Suppressor macrophage treated with lipopolysaccharide for 4 hours (primary cell): ENCODE measurements around the gene IQSEC3.
"Not testable (repeated sequence)": the region's sequence is repeated elsewhere in the genome, so short reads cannot be mapped to it uniquely, and the experiment has no call there.

ENCODE experiments used
- DNase-seq: peaks from one replicate; pipeline ENCODE4 v3.0.0-alpha.2; 2020

IQSEC3 gene

DNA sequence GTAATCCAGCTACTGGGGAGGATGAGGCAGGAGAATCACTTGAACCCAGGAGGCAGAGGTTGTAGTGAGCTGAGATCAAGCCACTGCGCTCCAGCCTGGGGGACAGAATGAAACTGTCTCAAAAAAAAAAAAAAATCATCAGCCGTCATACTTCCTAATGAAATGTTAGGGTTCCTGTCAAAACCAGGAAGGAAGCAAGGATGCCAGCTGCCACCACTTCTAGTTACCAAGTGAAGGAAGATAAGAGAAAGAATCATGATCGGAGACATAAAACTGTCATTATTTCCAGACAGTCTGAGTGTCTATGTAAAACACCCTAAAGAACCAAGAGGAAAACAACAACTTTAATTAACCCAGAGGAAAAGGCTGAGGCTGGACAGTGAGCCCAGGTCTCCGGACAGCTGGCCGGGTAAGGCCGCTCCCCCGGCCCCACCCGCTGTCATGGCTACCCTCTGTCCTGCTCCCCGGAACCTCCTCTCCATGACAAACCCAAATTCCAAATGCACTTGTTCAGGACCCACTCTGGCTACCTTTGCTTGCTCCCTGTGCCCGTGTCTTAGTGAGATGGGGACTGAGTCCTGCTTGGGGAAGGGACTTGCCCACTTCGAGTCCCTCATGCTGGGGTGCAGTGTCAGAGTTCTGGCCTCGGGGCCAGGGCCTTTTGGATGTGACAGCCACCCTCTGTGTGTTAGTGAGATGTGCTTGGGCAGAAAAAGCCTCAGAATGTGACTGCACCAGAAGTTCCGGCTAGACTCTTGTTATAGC lies 118.4 kb downstream of the IQSEC3 start:
- peak; percentile 27 for DNase-seq

DNA sequence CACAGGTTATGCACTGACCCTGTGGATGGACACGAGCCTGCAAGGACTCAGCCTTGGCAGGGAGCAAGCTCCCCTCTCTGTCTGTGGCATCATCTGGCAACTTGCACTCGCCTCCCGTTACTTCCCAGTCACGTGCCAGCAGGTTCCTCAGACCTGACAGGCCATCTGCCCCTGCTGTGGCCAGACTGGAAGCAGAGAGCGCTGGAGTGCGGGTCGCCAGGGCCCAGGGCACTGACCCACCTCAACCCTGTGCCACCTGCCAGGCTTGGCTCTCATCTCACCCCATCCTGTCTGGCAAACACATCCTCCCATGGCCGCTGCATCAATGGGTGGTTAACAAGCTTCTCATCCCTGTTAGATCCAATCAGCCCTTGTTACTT lies 119.0 kb downstream of the IQSEC3 start:
- DNase-seq: no peak

DNA sequence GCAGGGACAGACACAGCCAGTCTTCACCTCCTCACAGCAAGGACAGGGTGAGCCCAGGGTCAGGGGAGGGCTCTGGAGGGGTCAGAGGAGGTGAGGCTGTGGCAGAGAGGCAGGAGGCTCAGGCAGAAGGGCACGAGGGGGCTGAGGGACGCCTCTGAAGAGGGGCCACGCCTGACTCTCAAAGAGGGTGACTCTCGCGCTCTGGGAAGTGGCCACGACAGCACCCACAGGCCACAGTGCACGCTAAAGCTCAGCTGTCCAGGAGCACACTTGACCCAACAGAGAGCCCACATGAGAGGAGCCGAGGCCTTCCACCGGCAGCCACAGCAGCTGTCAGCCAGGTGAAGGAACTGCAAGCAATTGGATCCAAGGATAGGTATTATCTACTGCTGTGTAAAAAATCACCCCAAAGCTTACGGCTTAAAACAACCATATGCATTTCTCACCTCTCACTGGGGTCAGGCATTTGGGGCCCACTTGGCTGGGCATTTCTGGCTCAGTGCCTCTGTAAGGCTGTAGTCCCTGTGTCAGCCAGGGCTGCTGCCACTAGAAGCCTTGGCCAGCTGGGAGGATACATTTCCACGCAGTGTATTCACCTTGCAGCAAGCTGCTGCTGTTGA lies 119.5 kb downstream of the IQSEC3 start:
- no peak for DNase-seq

DNA sequence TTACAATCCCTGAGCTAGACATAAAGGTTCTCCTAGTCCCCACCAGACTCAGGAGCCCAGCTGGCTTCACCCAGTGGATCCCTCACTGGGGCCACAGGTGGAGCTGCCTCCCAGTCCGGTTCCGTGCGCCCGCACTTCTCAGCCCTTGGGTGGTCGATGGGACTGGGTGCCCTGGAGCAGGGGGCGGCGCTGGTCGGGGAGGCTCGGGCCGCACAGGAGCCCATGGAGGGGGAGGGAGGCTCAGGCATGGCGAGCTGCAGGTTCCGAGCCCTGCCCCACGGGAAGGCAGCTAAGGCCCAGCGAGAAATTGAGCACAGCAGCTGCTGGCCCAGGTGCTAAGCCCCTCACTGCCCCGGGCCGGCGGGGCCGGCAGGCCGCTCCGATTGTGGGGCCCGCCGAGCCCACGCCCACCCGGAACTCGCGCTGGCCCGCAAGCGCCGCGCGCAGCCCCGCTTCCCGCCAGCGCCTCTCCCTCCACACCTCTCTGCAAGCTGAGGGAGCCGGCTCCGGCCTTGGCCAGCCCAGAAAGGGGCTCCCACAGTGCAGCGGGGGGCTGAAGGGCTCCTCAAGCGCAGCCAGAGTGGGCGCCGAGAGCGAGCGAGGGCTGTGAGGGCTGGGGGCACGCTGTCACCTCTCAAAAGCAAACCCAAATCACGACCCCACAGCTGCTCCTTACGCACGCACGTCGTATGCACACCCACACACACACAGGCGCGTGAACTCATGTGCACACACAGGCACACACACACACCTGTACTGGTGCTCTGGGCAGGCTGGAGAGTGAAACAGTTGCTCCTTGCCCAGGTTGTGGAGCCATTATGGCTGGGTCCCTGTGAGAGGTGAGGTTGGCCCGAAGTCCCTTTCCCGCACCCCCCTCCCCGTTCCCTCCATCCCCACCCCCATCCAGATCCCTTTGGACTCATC lies 121.7 kb downstream of the IQSEC3 start:
- DNase-seq: not testable (repeated sequence)

DNA sequence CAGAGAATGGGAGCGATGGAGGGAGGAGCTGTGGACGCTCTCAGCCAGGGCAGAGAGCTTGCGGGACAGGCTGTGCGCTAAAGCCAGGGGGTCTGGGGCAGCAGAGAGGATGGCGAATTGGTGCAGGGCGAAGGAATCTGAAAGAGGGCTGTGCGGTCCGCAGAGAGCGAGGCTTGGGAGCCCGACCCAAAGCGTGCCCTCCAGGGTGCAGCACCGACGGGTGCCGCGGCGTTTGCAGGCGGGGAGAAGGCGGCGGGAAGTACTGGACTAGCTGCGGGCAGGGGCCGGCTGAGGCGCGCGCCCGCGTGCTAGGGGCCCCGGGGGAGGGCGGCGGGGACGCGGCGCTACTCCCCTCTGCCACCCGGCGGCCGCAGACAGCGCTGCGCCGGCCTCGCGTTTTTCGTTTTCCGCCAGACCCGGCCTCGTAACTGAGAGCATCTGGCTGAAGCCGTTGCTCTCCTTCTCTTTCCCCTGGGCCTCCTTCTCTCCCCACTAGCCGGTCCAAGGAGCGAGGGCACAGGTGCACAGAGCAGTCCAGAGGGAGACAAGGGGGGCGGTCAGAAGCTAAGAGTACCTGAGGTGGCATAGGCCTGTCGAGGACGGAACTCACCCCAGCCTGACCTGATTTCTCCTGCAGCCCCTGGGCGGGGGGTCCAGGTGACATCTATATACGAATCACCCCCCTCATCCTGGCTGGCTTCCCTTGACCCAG lies 122.5 kb downstream of the IQSEC3 start:
- DNase-seq: peak; percentile 74

DNA sequence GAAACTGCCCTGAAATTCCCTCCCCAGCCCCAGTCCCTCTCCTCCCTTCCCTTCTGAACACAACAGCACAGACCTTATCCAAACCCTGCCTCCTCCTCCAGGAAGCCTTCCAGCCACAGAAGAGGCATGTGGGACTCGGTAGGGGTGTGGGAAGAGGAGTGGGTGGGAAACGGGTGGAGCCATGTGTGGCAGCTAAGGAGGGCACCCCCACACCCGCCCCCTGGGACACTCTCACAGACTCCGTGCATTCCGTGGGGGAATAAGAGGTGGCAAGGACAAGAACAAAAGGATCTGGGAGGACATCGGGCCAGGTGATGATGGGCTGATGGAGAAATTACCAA lies 123.0 kb downstream of the IQSEC3 start:
- DNase-seq: no peak

DNA sequence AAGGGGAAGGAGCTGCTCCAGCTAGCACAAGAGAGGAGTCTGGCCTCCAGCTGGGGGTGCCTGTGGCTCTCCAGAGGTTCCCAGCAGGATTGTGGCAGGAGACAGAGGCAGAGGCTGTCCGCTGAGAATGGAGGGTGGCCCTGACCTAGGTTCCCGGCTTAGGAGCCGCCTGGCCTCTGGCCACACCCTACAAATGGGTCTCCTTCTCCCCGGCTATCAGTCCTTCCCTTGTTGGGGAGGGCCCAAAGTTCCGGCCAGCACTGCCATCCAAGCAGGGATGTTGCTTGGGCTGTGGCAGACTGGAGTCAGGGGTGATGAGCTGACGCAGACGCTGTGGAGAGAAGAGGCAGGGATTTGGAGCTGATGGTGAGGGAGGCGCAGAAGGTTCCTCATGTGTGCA lies 124.3 kb downstream of the IQSEC3 start:
- DNase-seq: no peak

DNA sequence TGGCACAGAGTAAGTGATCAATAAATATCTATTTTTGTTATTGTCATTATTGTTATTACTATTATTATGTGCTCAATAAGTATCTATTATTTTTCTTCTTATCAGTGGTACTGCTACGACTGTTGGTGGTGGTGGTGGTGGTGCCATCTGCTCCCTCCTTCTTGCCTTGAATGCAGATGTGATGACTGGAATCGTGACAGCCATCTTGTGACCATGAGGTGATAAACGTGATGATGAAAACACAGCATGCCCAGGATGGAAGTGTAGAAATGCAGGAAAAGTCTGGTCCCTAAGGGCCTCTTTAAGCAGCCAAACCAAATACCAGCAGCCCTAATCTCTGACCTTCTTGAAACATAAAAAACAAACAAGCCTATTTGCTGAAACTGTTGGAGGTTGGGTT lies 125.0 kb downstream of the IQSEC3 start:
- DNase-seq: no peak

DNA sequence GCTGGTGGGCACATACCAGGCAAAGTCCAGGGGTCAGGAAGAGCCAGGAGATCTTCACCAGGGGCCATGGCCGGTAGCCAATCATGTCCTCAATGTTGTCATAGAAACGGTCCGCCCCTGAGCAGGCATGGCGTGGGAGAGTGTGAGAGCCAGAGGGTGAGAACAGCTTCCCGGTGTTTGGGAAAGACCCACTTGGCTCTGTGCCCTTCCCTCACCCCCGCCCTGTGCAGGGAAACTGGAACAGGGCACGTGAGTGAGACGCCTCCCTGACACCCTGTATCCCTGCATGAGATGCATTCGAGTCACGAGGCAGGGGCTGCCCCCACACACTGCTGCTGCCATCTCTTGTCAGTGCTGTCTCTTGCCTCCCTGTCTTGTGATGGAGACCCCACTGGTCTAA lies 126.7 kb downstream of the IQSEC3 start:
- no peak for DNase-seq

DNA sequence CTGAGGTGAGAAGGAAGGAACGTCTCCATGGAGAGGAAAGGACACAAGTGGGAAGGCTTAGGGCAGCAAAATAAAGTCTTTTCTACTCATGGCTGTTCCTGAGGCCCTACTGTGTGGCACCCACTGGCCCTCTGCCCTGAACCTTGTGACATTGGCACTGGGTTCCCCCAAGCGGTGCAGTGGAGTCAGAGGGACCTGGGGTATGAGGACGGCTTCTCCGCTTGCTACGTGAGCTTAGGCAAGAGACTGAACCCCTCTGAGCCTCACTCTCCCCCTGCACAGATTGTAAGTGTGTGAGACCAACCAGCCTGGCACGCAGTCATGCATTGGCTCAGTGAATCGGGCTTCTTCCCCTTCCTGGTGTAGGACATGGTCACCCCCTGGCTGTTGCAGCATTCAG lies 127.7 kb downstream of the IQSEC3 start:
- DNase-seq: no peak

DNA sequence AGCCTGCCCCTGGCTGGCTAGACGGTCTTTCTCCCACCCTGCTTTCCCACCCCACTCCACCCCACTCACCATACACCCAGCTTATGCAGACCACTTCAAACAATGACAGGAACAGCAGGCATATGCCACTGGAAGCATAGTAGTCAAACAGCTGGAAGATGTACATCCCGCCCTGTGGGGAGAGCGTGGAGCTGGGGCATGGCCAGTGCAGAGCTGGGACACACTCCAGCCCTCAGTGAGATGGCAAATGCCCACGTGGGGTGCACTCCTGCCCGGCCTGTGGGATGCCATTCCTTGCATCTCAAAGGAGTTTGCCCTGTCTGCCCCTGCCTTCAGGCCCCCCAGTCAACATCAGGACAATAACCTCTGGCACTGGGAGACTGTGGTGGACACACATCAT lies 128.6 kb downstream of the IQSEC3 start:
- DNase-seq: no peak

DNA sequence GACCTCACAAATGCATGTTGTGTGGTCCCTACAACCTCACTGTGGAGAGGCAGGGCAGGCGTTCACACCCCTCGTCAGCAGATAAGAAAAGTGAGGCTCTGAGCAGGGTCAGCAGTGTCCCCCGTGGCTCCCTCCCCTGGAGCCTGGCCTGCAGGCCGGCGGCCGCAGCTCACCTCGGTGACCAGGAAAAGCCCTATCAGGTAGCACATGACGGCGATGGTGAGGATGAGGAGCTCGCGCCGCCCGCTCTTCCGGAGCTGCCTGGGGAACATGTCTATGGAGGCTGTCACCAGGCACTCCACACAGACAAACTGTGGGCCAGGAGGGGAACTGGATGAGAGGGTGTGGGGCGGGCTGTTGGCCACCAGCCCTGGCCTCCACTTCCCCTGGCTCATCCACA lies 129.4 kb downstream of the IQSEC3 start:
- DNase-seq: no peak

DNA sequence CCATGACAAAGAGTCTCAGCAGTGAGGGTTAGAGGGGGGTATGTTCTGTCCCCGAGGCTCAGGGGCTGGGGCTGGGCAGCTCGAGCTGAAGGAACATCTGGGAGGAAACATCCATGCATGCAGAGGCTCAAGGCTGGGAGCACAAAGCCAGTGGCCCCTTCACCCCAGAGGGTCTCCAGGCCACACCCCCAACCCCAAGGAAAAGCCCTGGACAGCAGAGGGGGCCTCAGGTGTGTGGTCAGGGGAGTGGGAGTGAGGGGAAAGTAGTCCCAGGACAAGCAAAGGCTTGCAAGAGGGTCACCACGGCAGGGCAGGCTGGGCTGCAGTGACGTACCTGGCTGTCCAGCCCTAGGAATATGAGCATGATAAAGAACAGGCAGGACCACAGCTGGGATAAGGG lies 129.9 kb downstream of the IQSEC3 start:
- DNase-seq: no peak

DNA sequence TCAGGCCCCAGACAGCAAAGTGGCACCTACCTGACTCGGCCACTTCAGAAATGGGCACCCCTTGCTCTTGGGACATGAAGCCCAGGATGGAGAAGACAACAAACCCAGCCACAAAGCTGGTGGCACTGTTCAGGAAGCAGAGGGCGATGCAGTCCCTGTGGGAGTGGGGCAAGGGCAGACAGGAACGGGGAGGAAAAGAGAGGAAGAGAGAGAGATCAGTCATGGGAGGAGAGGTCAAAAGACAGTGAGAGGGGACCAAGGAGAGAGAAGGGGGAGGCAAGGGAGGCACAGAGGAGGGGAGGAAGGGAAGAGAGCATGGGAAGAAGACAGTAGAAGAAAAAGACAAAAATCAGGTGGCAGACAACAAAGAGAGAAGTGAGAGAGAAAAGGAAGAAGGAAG lies 130.8 kb downstream of the IQSEC3 start:
- DNase-seq: no peak

DNA sequence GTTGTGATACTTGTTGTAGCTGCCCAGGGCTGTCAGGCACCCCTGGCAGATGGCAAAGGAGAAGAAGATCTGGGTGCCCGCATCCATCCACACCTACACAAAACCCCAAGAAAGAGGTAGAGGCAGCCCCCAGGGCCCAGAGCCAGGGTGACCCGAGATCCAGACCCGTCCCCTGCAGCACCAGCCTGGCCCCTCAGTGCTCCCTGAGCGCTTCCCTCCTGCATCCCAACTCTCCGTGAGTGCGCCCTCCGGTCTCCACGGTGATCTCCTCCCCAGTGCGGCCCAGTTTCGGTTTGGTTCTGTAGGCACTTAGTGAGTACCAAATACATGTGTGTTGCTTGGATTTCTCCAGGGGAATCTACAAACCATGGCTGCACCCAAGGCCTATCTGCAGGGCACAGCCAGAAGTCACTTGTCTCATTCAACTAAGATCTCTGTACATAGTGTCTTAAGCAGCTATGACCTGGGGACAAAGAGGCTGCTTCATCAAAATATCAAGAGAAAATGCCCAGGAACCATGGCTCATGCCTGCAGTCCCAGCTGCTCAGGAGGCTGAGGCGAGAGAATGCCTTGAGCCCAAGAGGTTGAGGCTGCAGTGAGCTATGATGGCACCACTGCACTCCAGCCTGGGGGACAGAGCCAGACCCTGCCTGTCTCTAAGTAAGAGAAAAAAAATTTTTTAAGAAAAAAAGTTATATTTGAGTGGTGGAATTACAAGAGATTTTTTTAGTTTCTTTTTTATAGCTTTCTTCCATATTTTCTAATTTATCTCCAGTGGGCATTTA lies 131.5 kb downstream of the IQSEC3 start:
- DNase-seq: no peak

DNA sequence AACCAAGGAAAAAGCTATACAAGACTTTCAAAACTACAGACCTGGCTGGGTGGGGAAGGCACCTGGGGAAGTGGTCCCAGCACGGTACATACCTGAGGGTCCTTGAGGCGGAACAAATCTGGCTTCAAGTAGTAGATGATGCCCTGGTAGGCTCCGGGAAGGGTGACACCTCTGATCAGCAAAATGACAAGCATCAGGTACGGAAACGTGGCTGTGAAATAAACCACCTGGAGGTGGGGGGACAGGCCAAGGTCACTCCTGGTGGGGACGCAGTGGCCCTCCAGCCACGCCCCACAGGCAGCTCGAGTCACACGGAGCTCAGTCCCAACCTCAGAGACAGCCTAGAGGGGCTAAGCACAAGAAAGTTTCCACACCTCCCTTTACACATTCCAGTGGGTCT lies 132.1 kb downstream of the IQSEC3 start:
- DNase-seq: no peak

DNA sequence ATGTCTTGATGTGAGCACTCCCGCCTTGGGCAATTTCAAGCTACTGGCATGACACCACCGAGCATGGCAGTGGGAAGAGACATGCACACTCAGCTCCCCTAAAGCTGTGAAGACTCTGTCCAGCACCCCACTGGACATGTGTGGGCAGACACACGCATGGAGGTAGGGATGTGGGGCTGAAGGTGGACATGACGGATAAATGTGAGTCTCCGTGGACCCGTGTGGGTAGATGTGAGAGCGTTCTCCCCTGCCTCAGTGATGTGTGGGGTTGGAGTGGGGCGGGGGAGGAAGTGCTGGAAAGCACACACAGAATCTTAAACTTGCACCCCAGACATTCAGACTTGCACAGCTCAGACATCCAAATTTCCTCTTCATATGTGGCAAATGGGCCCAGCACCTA lies 134.8 kb downstream of the IQSEC3 start:
- DNase-seq: no peak

DNA sequence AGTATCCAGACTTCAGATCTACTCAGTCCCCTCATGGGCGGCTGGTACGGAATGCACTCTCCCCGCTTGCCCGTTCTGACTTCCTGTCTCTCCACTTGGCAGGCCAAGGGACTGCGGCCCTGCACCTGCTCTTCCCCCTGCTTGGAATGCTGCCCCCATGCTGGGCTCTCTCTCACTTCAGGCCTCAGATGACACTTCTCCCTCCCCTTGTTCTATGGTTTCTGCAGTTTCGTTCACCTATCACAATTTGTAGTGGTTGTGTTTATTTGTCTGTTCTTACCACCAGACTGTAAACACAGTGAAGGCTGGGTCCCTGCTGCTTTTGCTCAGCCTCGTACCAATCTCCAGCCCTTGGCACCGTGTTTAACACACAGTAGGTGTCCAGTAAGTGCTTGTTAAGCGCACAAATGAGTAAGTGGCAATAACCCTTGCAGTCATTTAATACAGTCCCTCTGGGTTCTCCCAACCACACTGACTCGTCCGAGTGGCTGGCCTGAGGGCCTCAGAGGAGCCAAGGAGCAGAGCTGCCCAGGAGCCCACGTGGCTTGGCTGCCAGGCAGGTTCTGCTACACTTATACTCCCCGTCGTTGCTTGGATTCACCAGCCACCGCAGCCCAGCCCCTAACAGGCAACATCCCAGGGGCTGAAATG lies 135.6 kb downstream of the IQSEC3 start:
- no peak for DNase-seq

DNA sequence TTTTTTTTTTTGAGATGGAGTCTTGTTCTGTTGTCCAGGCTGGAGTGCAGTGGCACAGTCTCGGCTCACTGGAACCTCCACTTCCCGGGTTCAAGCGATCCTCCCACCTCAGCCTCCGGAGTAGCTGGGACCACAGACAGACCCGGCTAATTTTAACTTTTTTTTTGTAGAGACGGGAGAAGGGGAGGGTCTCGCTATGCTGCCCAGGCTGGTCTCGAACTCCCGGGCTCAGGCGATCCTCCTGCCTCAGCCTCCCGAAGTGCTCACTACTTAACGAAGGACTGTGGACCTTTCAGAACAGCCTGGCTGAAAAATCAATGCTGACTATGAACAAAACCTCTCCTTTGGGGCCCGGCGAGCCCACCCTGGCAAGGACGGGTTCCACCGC lies 136.5 kb downstream of the IQSEC3 start:
- no peak for DNase-seq

DNA sequence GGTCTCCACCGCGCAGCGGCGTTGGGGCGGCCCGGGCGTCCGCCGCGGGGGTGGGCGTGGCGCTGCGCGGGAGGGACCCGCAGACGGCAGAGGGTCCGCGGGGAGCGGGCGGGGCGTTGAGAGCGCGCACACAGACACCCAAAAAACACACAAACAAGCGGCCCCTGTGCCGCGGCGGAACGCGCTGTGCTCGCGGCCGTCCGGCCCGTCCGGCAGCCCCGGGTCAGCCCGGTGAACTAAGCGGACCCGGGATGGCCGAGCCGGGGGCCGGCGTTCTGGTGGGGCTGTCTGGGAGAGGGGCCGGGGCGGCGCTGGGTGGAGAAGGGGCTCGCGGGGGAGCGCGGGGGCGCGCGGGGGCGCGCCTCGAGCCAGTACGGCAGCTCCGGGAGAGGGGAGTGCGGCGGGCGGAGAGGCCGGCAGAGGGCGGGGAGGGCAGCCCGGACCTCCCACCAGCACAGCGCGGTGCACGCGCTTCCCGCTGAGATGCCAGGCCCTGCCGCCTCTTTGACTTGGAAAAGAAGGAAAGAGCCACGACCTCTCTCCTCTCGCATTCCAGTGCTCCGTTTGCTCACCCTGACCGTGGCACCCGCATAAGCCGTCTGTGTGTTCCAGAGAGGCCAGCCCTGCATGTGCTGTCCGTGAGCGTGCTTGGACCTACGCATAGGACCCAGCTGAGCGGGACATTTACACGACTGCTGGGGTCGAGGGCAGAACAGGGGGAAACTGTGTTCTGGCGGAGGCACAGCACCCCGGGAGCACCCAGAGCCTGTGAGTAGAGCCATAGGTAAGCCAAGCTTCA lies 137.1 kb downstream of the IQSEC3 start:
- no peak for DNase-seq

DNA sequence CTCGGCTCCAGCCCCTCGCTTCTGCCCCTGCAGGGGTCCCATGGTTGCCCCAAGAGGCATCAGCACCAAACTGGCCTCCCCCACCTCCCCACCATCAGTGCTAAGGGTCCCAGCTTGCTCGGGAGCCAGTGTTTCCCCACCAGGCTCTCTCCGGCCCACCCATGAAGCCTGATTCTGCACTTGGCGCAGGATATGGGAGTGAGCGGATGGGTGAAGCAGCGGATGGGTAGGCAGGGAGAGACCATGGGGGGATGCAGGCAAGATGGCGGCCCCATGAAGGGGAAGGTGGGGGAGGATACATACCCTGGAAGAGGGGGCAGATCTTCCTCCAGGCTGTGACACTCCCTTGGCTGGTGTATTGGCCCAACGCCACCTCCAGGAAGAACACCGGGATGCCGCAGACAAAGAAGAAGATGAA lies 137.7 kb downstream of the IQSEC3 start:
- no peak for DNase-seq
